HG03066 (cell line): ENCODE data around the gene XIST.
"Not testable (repeated sequence)": the region's sequence is repeated elsewhere in the genome, so short reads cannot be mapped to it uniquely, and the experiment has no call there.

Source experiments
- ATAC-seq: cut with Tn5 transposase; IDR thresholded peaks from one replicate; pipeline ENCODE4 v1.9.1; 2021; ENCODE audit warnings: low read depth; ENCODE audit not compliant: unreplicated experiment

The XIST gene

DNA sequence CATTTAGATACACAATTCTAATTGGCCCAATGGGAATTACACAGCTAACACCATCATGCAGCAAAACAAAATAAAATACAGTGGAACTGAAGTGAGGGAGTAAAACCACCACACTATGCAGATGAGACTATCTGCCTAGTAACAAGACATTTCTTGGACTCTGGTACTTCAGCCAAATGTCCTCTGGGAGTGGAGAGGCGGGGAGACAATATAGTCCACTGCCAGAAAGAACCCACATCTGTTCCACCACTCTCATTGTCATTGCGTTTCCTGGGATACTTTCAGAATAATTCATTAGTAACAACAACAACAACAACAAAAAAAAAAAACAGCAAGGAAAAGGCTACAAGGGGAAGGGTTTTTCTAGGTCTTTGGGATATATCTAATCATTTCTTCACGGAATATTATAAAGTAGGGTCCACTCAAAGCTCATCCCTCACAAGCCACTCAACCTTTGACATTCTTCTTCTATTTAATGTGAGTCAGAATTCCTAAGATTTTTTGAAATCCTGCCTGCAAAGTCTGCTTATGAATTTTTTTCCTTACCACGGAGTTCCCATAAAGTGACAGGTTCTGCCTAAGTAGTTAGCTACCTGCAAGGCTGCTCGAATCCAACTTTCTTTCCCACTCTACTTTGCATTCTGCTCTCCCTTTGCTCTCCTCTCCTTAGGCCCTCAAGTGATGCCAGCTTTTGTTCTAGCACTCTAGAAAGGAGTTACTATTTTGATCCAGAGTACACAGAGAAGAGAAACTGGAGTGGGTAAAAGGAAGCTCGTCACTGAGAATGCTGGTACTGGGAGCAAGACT is 34.9 kb downstream of the XIST start:
- no peak for ATAC-seq

DNA sequence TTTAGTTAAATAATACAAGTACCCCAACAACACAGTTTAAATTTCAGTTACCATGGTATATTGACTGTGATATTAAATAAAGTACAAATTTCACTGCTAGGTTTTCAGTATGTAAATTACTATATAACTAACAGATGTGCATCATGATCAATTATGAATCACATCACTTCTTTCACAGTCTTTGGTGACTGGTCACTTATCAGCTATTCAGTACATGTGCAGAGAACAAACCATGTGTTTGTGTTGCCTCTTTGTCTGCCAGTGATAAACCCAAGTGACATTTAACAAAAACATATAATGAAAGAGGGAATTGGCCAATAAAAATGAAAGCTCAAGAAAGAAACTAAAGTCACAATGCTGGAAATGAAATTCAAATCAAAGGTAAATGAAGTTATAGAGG is 40.3 kb downstream of the XIST start:
- no peak for ATAC-seq

DNA sequence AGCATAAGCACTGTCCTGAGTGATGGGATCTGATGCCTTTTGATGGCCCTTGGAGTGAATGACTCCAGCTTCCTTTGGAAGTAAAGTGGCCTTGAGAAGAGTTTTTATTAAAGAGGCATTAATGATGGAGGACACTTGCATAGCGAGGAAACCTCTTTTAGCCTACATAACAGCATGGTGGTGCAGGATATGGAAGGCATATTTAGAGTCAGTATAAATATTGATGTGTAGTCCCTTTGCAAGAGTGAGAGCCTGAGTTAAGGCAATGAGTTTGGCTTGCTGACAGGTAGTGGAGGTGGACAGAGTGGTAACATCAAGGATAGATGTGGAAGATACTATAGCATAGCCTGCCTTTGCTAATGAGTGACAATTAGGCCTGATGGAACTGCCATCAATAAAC is 48.4 kb downstream of the XIST start:
- not testable (repeated sequence) for ATAC-seq

DNA sequence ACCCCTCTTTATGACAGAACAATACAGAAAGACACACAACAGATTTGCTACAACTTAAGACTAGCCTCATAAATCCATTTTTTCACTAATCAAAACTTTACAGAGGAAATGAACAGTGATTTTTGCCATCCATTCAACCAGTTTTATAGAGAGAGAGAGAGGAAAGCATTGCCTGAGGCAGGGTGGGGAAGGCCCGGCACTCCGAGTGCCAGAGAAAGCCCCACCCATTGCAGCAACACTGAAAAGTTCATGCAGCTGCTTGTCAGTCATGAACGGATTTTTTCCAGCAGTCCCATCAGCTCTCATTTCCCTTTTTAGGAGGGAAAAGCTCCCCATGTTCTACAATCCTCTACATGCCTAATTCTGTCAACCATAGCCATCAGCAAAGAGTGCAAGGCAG is 52.6 kb downstream of the XIST start:
- ATAC-seq = no peak

DNA sequence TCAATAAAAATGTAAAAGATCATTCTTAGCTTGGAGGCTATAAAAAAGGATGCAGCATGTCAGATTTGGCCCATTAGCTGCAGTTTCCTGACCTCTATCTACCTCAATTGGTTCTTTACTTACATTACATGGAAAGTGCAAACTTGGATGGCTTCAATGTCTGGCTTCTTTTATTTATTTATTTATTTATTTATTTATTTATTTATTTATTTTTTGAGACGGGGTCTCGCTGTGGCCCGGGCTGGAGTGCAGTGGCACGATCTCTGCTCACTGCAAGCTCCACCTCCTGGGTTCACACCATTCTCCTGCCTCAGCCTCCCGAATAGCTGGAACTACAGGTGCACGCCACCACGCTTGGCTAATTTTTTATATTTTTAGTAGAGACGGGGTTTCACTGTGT is 60.0 kb downstream of the XIST start:
- ATAC-seq = not testable (repeated sequence)

DNA sequence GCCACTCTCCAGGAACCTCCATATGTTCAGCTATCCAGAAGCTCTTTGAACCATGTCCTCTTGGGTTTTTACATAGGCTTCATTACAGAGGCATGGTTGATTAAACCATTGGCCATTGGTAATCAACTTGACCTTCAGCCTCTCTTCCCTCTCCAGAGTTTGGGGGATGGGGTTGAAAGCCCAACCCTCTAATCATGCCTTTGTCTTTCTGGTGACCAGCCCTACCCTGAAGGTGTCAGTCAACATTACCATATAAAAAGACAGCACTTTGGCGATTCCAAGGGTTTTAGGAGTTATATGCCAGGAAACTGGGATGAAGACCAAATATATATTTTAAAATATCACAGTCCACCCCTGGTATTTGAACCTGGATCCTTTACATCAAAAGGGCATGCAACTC is 67.0 kb downstream of the XIST start:
- no peak for ATAC-seq
